Stimulated activated CD8-positive, alpha-beta memory T cell treated with anti-CD3 and anti-CD28 coated beads, Interleukin-7, amount 100 ng/mL, for 1 hour (primary cell): Measurements from ENCODE around the gene E2F3.

Experiments used
- DNase-seq, 2 donors: peaks; one replicate each; pipeline ENCODE4 v3.0.0-alpha.2; 2020; ENCODE audit warnings: low read depth in 2 of 2

The E2F3 gene

DNA sequence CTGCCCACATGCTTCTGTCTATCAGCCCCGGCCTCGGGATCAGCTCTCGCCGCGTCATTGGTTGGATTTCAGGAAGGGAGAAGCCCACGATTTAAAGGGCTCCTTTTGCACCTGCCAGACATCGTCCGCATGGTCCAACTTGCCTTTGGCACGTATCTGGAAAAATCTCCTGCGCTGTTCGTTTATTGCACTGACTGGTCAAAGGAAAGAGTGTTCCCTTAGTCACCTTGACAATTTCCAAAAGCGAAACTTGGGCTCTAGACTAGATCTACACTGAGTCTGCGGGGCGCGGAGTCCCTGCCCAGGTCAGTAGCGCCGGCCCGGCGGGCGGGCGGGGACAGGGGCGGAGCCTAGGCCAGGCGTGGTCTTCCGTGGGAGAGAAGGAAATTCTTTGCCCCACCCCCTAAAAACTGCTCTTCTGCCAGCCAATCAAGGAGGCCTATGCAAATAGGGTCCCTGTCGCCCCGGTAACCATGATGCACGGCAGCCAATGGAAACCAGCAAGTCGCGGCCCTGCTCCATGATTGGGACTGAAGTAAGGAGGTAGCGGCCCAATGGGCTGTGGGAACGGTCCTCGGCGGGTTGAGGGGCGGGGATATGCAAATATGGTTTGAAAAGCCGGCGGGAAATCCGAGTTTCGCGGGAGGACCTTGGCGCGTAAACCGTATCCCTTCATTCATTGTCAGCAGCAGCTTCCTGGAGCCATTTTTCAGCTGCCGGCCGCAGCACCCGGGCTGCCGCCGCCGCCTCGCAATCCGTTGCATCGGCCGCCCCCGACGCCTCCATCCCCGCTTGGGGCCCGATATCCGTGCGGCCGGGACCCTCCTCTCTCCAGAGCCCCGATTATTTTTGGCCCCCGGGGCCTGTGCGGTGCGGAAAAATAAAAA is at the start of gene E2F3:
Gene E2F3, plus strand, starts transcription at position 675 of the 887 bp plus-strand sequence. CDS start 354 bp downstream, outside the sequence.
- DNase-seq = peak; percentile 96 to 97

GRCh38 chr6:20352346-20352745 is 49.3 kb upstream of the E2F3 start:
- DNase-seq = no peak

GRCh38 chr6:20353134-20353533 is 48.5 kb upstream of the E2F3 start:
- no peak for DNase-seq

DNA sequence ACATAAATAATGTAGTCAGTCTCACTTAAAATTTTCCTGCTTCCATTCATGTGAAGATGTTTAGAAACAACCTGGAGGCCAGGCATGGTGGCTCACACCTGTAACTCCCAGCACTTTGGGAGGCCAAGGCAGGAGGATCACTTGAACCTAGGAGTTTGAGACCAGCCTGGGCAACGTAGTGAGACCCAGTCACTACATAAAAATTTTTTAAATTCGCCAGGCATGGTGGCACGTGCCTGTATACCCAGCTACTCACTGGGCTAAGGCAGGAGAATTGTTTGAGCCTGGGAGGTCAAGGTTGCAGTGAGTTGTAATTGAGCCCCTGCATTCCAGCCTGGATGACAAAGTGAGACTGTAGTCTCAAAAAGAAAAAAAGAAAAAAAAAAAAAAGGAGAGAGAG is 47.3 kb upstream of the E2F3 start:
- DNase-seq = no peak

GRCh38 chr6:20360471-20361119 is 41.1 kb upstream of the E2F3 start:
- no peak for DNase-seq

DNA sequence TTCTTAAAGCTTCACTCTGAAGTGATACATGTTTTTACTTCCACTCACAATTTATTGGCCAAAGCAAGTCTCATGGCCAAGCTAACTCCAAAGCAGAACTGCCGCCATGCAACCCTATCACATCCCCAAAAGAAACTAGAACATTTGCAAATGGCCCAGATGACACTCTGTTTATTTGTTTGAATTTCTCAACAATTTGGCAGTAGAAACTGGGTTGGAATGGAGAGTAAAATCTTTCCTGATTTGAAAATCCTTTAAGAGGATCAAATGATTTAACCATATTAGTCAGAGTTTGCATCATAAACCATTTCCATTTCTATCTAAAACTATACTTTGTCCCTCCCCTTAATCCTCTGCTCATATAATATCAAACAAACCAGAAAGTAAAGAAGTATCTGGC is 39.1 kb upstream of the E2F3 start:
- DNase-seq = no peak

GRCh38 chr6:20364327-20364726 is 37.4 kb upstream of the E2F3 start:
- no peak for DNase-seq

DNA sequence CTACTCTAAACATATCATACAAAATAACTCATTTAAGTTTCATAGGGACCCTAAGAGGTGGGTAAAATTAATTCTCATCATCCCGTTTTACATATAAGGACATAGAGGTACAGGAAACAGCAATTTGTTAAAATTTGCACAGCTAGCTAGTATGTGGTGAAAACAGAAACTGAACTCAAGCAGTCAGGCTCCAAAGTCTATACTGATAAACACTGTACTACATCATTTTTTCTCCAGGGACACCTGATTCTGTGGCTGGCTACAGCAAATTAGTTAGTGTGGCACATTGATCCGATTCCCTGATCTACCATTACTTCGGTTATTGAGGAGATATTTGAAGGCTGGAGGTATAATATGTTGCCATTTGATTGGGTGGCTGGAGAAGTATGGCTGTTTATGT is 36.2 kb upstream of the E2F3 start:
- no peak for DNase-seq

DNA sequence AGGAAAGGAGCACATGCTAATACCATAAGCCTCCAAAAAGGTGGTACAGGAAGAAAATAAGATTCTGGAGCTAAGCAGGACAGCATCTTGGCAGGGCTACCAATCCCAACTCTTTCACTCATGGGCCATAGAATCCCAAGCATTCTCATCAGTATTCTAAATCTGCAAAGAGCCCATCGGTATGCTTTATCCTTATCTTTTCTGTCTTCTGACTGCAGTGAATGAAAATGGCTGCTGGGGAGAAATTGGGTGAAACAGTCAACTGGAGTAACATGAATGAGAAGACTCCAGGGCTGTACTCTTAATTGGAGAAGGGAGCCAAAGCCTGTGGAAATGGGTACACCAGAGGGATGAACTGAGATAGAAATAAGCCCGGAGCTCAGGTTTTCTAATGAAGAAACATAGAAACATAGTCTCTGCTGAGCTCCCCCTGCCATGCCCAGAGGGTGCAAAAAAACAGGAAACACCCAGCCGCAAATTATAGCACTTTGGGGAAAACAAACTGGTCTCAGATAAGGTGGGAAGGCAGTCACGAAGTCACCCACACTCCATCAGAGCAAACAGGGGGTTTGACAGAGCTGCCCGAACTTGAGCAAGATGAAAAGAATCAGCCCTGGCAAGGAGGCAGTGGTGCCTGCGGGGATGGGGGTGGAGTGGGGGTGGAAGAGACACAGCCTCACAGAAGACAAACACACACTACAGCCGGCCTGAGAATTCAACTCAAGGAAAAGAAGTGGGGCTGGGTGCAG is 35.4 kb upstream of the E2F3 start:
- DNase-seq = peak; percentile 1 to 6

DNA sequence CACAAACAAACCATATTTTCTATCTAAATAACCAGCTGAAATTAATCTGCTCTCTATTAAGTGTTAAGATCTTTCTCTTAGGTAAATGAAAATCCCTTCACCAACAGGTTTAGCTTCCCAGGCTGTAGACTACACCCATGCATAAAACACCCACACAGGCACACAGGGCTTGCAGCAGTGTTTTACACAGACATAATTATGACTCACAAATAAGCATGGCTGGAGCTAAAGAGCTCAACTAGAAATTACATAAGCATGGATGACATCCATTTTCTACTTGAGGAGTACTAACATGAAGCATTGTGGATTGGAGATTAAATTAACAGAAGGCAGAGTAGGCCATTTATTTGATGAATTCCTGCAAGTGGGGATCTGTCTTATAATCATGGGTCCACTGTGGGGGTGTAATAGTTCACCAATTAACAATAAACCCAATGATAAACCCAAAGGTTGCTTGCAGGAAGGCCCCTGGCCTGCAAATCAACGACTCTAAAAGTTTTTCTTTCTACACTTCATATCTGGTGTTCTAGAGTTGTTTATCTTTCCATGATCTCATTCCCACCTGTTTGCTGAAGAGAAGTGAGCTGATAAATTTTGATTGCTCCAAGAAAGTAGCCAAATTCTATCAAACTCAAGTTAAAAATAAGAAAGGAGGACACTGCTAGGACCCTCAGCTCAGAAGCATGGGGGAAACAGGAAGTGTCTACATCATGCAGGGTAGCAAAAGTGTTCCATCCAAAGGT is 33.8 kb upstream of the E2F3 start:
- DNase-seq = no peak

- DNase-seq = no peak
These were observed 31.3 kb upstream of the E2F3 start for GRCh38 chr6:20370393-20370792.

GRCh38 chr6:20370801-20371200 is 30.9 kb upstream of the E2F3 start:
- DNase-seq = no peak

DNA sequence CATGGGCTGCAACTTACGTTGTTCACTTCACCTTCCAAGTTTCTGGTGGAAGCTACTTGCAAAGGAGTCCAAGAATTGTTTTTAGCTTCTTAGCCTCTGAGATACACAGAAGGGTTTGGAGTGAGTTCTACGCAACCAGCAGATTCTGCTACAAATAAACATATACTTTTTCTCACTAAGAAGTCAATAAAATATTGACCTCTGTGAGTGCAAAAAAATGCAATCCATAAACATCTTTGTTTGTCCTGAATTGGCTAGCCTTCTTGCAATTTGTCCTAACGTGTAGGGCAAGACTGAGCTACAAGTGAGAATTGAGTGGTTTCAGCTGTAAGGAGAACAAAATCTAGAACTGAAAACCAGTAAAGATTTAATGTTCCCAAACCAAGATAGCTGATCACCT is 26.2 kb upstream of the E2F3 start:
- DNase-seq = no peak

GRCh38 chr6:20377623-20378265 is 23.9 kb upstream of the E2F3 start:
- DNase-seq = no peak

- DNase-seq = no peak
These were observed 22.4 kb upstream of the E2F3 start for GRCh38 chr6:20379231-20379630.

GRCh38 chr6:20386218-20386617 is 15.5 kb upstream of the E2F3 start:
- no peak for DNase-seq

GRCh38 chr6:20389066-20389465 is 12.6 kb upstream of the E2F3 start:
- no peak for DNase-seq

DNA sequence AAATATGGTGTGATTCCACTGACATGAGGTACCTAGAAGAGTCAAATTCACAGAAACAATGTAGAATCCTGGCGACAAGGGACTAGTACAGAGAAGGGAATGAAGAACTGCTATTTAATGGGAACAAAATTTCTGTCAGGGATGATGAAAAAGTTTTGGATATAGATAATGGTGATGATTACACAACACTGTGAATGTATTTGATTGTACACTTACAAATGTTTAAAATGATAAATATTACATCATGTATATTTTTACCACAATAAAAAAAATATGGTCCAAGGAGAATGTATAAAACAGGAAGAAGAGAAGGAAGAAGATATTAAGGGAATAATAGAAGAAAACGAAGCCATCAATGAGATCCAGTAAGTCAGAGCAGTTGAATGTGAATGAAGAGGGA is 8.4 kb upstream of the E2F3 start:
- DNase-seq = no peak

- DNase-seq = no peak
These were observed 2.2 kb upstream of the E2F3 start for GRCh38 chr6:20399518-20399917.

DNA sequence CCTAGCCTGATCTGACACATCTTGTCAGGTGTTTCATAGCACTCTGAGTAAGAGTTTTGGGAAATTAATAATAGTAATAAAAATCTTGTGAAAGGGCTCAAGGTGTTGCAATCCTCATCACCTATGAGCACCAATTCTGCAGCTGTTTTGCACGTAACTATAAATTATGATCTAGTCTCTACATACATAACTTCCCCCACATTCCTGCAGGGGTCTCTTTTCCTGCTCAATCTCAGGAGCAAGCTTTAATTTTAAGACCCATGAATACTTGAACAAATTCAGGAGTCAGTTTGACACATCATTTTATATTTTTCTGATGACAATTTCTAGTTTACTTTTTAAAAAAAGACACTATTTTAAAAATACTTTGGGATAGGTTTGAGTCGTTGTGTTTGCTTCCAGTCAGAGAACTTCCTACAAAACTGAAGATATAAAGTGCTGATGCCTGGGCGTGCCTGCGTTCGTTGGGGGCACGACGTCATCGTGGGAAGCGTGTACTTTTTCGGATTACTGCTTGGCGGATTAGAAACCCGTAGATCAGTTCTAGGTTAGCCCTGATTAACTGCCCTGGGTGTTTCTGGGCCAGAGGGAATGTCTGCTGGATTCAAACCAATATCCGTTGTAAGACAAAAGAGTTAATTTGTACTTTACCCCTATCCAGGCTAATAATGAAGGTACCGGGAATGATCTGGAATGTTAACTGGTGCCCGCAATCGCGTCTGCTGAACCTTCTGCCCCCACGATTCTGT is 1.0 kb upstream of the E2F3 start:
- peak in 1 of 2 donors; percentile 5 for DNase-seq

- DNase-seq = no peak
These were observed 338 bp downstream of the E2F3 start for GRCh38 chr6:20402092-20402341.
